GM19328 (cell line): ENCODE measurements around the gene GRK6.
"Not testable (repeated sequence)": the region's sequence is repeated elsewhere in the genome, so short reads cannot be mapped to it uniquely, and the experiment has no call there.

Source experiments
- ATAC-seq: cut with Tn5 transposase; IDR thresholded peaks from one replicate; pipeline ENCODE4 v1.9.1; 2021; ENCODE audit warnings: mild to moderate bottlenecking, moderate library complexity; ENCODE audit not compliant: unreplicated experiment

The GRK6 gene

DNA sequence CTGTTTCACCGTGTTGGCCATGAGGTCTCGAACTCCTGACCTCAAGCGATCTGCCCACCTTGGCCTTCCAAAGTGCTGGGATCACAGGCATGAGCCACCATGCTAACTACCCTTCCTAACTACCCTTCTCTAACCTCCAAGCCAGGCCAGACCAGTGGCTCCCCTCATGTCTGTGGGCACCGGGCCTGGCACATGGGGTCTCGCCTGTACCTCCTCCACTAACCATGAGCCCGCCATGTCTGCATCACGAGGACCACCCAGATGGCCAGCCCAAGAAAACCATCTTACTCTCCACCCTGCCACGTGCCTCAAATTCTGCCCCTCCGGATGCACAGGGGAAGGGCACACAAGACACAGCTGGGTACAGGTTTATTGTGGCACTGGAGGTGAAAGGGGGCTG lies 56.6 kb downstream of the GRK6 start:
- no peak for ATAC-seq

DNA sequence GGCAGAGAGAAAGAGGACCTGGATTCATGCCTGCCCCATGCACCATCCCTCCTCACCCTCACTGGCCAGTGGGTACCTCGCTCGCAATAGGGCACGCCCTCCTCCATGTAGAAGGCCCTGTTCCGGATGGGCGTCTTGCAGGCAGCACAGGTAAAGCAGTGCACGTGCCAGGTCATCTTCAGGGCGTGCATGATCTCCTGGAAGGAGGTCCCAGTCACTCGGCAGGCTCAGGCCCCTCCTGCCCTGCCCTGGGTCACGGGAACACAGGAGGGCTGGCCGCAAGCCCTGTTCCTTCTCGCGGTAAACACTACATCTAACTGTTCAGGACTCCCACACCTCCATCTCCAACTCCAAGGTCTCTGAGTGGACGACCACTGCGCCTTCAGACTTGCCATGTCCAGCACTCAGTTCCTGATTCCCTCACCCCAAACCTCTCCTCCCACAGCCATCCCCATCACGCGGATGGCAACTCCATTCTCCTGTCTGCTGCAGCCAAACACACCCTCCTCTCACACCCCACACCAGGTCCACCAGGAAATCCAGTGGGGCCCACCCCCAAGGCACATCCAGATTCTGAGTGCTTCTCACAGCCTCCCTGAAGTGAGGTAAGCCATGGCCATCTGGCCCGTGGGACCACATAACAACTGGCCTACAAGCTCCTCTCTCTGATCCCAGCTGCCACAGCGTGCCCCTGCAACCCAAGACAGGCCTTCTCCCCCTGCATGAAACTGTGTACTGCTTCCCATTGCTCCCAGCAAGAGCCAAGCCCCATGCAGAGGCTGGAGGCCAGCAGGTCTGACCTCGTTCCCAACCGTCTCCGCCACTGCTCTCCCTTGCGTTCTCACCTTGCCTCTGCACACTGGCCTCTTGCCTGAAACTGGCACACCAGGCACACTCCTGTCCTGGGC lies 57.8 kb downstream of the GRK6 start:
- no peak for ATAC-seq

DNA sequence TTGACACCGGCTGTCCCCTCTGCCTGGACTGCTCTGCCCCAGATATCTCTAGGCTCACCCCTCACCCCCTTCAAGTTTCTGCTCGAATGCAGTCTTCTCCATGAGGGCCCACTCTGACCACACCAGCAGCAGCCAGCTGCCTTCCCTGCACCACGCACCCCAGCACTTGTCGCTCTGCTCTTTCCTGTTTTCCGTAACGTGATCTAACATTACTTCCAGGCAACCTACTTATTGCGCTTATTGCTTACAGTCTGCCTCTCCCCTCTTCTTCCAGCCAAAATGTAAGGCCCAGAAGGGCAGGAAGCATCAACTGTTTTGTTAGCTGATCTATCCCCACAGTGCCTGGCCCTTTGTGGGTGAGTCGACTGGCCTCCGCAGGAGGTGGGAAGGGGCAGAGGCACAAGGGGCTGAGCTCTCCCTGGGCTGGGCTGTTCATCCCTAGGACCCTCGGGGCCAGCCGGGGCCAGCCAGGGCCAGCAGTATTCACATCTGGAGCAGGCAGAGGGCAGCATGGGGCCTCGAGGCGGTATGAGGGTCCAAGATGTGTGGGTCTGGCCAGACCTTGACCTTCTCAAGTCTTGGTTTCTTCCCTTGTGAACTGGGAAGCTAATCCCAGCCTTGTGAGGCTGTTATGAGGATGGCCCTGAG lies 58.5 kb downstream of the GRK6 start:
- ATAC-seq, result no peak

DNA sequence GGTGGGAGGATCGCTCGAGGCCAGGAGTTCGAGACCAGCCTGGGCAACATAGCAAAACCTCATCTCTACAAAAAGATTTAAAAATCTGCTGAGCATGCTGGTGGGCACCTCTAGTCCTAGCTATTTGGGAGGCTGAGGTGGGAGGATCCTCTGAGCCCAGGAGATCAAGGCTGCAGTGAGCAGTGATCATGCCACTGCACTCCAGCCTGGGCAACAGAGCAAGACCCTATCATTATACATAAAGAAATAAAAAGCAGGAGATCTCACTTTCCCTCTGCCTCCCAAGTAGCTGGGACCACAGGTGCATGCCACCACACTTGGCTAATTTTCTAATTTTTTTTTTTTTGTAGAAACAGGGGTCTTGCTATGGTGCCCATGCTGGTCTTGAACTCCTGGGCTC lies 59.3 kb downstream of the GRK6 start:
- ATAC-seq, result not testable (repeated sequence)

DNA sequence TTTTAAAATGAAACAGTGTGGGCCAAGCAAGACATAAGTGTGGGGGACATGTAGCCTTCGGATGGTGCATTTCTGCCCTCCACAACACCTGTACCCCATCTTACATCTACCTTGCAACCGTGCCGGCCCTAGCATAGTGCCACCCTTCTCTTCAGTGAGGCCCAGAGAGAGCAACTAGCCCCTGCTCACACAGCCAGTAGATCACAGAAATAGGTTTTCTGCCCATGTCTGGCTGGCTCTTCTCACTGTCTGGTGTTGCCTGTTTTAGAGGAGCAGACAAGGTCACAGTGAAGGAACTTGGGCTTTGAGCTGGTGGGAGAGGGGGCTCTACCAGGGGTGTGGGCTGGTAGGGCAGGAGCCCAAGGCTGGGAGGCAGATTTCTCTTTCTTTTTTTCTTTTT lies 59.8 kb downstream of the GRK6 start:
- no peak for ATAC-seq

DNA sequence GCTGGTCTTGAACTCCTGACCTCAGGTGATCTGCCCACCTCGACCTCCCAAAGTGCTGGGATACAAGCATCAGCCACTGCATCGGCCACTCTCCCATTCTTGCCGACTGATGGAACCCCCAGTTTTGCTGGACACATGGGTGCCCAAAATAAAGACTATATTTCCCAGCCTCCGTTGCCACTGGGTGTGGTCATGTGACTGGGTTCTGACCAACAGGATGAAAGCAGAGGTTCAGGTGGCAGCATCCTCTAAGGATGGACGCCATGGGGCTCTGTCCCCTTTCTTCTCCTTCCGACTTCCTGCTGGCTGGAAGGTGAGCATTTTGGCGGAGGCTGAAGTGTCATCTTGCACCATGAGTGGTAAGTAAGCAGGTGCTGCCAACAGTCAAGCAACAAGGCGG lies 60.7 kb downstream of the GRK6 start:
- no peak for ATAC-seq

DNA sequence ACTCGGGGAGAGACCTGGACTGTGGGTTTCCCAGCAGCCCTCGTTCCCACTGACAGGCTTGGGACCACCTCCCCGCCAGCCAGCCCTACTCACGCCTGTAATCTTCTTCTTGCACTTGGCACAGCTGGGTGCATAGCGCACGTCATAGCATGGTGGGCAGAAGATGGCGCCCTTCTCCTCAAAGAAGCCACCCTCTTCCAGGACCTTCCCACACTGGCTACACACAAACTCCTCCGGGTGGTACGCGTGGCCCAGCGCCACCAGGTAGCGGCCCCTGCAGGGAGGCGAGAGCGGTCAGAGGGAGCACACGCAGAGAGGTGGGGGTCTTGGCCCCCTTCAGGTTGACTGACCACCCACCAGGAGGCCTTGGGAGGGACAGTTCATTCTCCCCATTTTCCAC lies 61.5 kb downstream of the GRK6 start:
- ATAC-seq, result no peak

DNA sequence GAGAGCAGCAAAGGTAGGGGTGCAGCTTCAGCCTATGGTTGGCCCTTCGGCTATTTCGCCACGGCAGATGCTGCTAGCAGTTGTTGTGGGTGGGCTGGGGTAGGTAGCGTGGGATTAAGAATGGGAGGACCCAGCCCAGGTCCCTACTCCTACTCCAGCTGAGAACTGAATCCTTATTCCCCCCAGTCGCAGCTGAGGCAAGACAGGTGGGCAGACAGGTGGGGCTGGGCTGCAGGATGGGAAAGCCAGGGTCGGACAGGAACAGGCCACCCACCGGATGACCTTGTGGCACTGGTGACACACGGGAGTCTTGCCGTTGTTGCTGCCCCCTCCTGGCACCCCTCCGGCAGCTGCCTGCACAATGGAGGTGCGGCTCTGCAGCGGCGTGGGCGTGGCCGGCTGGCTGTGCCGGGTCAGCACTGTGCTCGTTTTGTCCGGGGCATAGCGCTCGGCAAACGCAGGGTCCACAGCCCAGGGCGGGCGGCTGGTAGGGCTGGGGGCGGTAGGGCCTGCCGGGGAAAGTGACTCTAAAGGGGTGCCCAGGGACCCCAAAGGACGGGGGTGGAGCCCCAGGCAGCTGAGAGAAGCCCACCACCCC lies 62.7 kb downstream of the GRK6 start:
- no peak for ATAC-seq

DNA sequence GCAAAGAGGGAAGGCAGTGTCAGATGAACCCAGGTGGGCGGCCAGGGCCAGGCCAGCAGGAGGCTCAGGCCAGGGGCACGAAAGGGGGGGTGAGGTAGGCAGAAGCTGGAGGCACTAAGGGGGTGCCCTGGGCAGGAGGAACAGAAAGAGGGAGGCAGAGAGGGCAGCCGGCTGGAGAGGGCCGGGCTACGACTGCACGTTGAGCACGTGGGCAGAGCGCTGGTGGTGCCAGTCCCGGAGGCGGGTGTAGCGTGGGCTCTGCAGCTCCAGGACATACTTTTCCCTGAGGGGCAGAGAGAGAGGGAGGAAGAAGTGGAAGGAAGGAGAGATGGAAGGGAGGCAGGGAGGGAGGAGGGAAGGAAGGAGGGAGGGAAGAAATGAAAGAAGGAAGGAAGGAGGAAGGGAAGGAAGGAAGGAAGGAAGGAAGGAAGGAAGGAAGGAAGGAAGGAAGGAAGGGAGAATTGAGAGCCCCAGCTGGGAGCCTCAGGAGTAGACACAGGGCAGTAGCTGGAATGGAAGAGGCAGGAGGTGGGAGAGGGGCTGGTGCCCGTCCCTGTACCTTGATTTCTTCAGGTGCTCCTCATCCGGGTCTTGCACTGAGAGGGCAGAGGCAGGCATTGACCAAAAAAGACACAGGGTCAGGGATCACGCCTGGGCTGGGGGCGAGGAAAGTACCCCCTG lies 64.0 kb downstream of the GRK6 start:
- ATAC-seq, result no peak

DNA sequence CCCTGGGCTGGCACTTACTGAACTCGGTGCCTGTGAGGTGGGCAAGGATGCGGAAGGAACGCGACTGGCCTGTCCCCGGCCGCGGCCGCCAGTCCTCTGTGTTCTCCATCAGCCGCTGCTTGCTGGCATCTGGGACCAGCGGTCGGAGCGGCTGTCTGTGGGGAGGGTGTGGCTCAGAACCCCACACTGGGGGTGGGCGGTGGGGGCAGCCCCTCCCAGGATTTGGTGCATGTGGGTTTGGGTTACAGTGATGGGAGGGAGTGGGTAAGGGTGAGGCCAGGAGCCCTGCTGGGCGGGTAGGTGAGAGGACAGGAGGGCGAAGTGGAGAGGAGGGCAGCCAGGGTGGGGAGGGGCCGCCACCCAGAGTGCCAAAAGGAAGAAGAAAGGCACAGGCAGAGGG lies 64.5 kb downstream of the GRK6 start:
- no peak for ATAC-seq

DNA sequence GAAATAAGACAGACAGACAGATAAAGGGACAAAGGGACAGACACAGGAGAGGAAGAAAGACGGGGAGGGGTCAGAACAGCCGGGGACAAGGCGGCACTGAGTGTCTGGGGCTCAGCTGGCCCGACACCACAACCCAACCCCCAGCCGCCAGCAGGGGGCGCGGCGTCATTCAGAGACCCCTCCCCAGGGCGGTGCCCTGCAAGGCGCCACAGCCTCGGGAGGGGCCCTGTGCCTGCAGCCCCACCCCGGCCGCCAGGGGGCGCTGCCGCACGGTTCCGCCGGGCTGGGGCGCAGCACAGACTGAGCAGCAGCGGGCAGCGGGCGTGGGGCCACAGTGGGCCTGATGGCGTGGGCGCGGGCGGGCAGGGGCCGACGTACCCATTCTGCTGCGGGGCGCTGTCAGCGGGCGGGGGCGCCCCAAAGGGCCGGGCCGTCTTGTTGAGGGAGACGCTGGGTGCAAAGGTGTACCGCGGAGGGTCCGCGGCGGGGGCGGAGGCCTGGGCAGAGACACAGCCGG lies 65.0 kb downstream of the GRK6 start:
- ATAC-seq, result no peak

DNA sequence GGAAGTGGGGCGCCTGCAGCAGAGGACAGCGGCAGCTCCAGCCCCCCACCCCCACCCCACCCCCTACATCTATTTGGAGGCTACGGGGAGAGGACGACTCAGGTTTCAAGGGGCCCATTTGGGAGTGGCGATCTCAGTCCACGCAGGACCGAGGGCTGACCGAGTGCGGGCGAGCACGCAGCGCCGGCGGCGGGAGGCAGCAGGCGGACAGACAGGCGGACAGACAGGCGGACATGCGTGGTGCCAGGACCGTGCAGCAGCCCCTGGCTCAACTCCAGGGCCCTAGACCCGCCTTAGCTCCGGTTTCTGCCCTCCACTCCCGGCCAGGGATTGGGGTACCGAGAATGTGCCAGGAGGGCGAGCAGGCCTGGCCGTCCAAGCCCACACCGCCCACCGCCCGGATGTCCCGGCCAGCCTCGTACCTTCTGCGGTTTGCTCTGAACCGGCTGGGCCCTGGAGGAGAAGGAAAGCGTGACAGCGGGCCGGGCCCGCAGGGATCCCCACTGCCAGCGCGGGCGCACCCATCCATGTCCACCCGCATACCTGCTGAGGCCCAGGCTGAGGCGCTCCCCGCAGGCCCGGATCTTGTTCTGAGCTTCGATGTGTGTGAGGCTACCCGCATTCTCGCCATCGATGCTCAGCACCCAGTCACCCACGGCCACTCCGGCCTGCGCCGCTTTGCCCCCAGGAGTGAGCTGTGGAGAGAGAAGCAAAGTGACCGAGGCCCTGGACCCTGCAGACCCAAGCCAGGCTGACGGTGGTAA lies 65.7 kb downstream of the GRK6 start:
- no peak for ATAC-seq
